Tibial nerve (tissue), 4 donors: Measurements from ENCODE around the gene DPYSL4.

Source experiments
- CTCF ChIP-seq, 5 experiments: fragments of 200-600 bp in 3 of 5; fragments of 450-650 bp in 2 of 5; sonication (generic) in 3 of 5; IDR thresholded peaks; one replicate each; pipeline ENCODE4 v1.5.1; 2016 to 2019; ENCODE audit warnings: antibody characterized with exemption in 5 of 5, mild to moderate bottlenecking in 3 of 5, moderate library complexity in 2 of 5
- EP300 ChIP-seq, 2 donors: sonication (generic); formaldehyde crosslinking; IDR thresholded peaks; one replicate each; pipeline ENCODE4 v1.6.1; 2017; ENCODE audit warnings: antibody characterized with exemption in 2 of 2, mild to moderate bottlenecking in 1 of 2
- POLR2A ChIP-seq, 2 donors: fragments of 450-650 bp; IDR thresholded peaks; one replicate each; pipeline ENCODE4 v1.6.1; 2017; ENCODE audit warnings: antibody characterized with exemption in 2 of 2, mild to moderate bottlenecking in 2 of 2, moderate library complexity in 2 of 2

- TF ChIP-seq CTCF (IDR thresholded peaks at IDR 0.05) = no peak
- TF ChIP-seq POLR2A (IDR thresholded peaks at IDR 0.05) = no peak
- no peak for TF ChIP-seq EP300 (IDR thresholded peaks at IDR 0.05)
Observed at GRCh38 chr10:132186488-132187429, at the start of gene DPYSL4.
